Vagina (tissue), 2 donors: ENCODE measurements around the gene ARHGAP6.

ENCODE experiments used
- CTCF ChIP-seq, 3 experiments: fragments of 450-650 bp in 2 of 3; fragments of 200-600 bp in 1 of 3; sonication (generic) in 1 of 3; IDR thresholded peaks; one replicate each; pipeline ENCODE4 v1.5.1; 2017 to 2019; ENCODE audit warnings: antibody characterized with exemption in 3 of 3, mild to moderate bottlenecking in 2 of 3, moderate library complexity in 2 of 3
- POLR2A ChIP-seq, 2 donors: fragments of 450-650 bp; IDR thresholded peaks; one replicate each; pipeline ENCODE4 v1.6.1; 2017; ENCODE audit warnings: antibody characterized with exemption in 2 of 2, mild to moderate bottlenecking in 2 of 2, moderate library complexity in 2 of 2
- POLR2AphosphoS5 ChIP-seq, 2 donors: sonication (generic); formaldehyde crosslinking; IDR thresholded peaks; one replicate each; pipeline ENCODE4 v1.9.0; 2017; ENCODE audit warnings: antibody characterized with exemption in 2 of 2, mild to moderate bottlenecking in 2 of 2, low read depth in 1 of 2; ENCODE audit not compliant: insufficient read depth in 1 of 2

DNA sequence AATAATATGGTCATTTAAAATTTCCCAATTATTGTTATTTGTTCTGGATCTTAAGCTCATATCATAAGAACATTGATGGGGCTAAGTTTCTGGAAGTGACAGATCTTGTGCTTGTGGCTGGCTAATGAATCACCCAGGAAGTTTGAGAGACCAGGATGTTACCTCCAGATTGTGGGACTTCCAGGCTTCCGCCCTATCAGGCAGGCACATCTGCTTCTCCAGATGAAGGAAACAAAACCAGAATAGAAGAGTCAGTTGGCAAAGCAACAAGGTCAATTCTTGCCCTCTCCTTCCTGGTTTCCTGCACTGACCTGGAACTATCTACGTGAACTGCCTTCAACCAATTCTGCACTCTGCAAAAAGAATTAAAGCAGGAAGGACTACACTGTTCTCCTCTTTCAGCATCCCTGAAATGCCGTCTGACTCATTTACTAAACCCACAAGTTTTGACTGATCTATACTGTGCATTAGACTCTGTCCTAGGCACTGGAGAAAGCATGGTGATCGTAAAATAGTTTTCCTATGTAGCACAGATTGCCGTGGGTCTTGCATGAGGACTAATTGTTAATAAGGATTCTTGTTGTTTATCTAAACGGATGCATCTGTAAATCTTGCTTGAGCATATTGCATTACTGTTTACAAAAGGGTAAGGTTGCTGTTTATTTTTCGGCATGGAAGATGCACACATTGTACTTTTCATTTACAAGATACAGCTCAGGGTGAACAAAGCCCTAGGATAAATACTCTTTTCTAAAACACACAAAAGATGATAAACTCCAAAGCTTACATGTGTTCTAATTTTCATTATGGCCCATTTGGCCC lies 297.9 kb downstream of the ARHGAP6 start:
- no peak for TF ChIP-seq CTCF (IDR thresholded peaks at IDR 0.05)
- TF ChIP-seq POLR2AphosphoS5 (IDR thresholded peaks at IDR 0.05; ENCODE audit: insufficient read depth in 1 of 2, low read depth in 1 of 2), result no peak
- no peak for TF ChIP-seq POLR2A (IDR thresholded peaks at IDR 0.05)
